Colonic mucosa (tissue), 4 donors: ENCODE data around the gene AFAP1L1. TPM values are rescaled to one million over a fixed set of nuclear protein-coding genes. Genes with fewer than 3 reads are reported as not detected.

Experiments used
- DNase-seq: peaks from one replicate; pipeline ENCODE4 v3.0.0-alpha.2; 2020
- H3K27ac ChIP-seq: fragments of 200-600 bp; one replicate; pipeline ENCODE4 v1.8.0; 2021
- H3K27me3 ChIP-seq: fragments of 200-600 bp; one replicate; pipeline ENCODE4 v1.8.0; 2021
- H3K36me3 ChIP-seq: fragments of 200-600 bp; one replicate; pipeline ENCODE4 v1.8.0; 2021
- H3K4me1 ChIP-seq: fragments of 200-600 bp; one replicate; pipeline ENCODE4 v1.8.0; 2021; ENCODE audit warnings: mild to moderate bottlenecking
- H3K4me3 ChIP-seq: fragments of 200-600 bp; one replicate; pipeline ENCODE4 v1.8.0; 2021
- H3K9ac ChIP-seq, 2 donors: one replicate each; pipeline ENCODE4 v1.7.0; 2013; ENCODE audit warnings: control low read depth in 2 of 2, low read depth in 2 of 2, low read length in 2 of 2
- H3K9me3 ChIP-seq: fragments of 200-600 bp; one replicate; pipeline ENCODE4 v1.8.0; 2021
- CTCF ChIP-seq: fragments of 200-600 bp; IDR thresholded peaks from one replicate; pipeline ENCODE4 v1.8.0; 2022; ENCODE audit warnings: antibody characterized with exemption, mild to moderate bottlenecking
- intact Hi-C: fragments of 100-400 bp; cut with DNase I; formaldehyde crosslinking; loops from one replicate; pipeline ENCODE4 v1.14.1; 2022
- total RNA-seq, 2 donors: library from RNA; stranded (reverse); fragmentation: NEBNext Ultra II Directional in 1 of 2; extraction: Animal tissue kit (Norgen Biotek cat#: 25700) in 1 of 2; gene quantifications; one replicate each; pipeline ENCODE4 v1.2.1, GENCODE V29; 2021
- donor health status: healthy.
- donor health status: DM: no; HTN: no; CAD: no.
- donor health status: DM: no; HTN: no; CAD: no.

AFAP1L1 gene
- total RNA-seq, 2 donors from 2014 or later, result 1.6 to 4.0 TPM

GRCh38 chr5:149309354-149309753 lies 37.7 kb downstream of the AFAP1L1 start:
- DNase-seq, result no peak
- intact Hi-C loops, result no loop called here
- Histone ChIP-seq H3K4me1 (no peaks in the 10 kb centered on the region), H3K4me3 (no peak overlapping the region), H3K9ac (no peak overlapping the region), H3K9me3 (no peaks in the 10 kb centered on the region), H3K27me3 (no peaks in the 10 kb centered on the region), H3K36me3 (no peaks in the 10 kb centered on the region), H3K27ac (no peak overlapping the region)
- TF ChIP-seq CTCF, result no peak

GRCh38 chr5:149310488-149310887 lies 38.8 kb downstream of the AFAP1L1 start:
- TF ChIP-seq CTCF, result no peak
- no peak overlapping the region for H3K9ac ChIP-seq
- H3K27ac ChIP-seq, result no peak overlapping the region
- H3K36me3 ChIP-seq, result no peaks in the 10 kb centered on the region
- H3K4me1 ChIP-seq, result no peaks in the 10 kb centered on the region
- H3K27me3 ChIP-seq, result no peaks in the 10 kb centered on the region
- no peak overlapping the region for H3K4me3 ChIP-seq
- DNase-seq, result no peak
- no peaks in the 10 kb centered on the region for H3K9me3 ChIP-seq
- intact Hi-C loops, result no loop called here

- intact Hi-C loops, result no loop called here
- Histone ChIP-seq H3K4me3 (no peak overlapping the region), H3K4me1 (no peaks in the 10 kb centered on the region), H3K36me3 (no peaks in the 10 kb centered on the region), H3K9me3 (no peaks in the 10 kb centered on the region), H3K27me3 (no peaks in the 10 kb centered on the region), H3K27ac (no peak overlapping the region), H3K9ac (no peak overlapping the region)
- no peak for DNase-seq
- no peak for TF ChIP-seq CTCF
These were observed 39.4 kb downstream of the AFAP1L1 start for GRCh38 chr5:149310947-149311658.

GRCh38 chr5:149313151-149313841 lies 41.6 kb downstream of the AFAP1L1 start:
- no peak overlapping the region for H3K9ac ChIP-seq
- no peak for DNase-seq
- no peaks in the 10 kb centered on the region for H3K4me1 ChIP-seq
- no peak overlapping the region for H3K27ac ChIP-seq
- no peak overlapping the region for H3K4me3 ChIP-seq
- intact Hi-C loops, result no loop called here
- H3K36me3 ChIP-seq, result no peaks in the 10 kb centered on the region
- H3K9me3 ChIP-seq, result no peaks in the 10 kb centered on the region
- no peak for TF ChIP-seq CTCF
- no peaks in the 10 kb centered on the region for H3K27me3 ChIP-seq

GRCh38 chr5:149314571-149315111 lies 43.0 kb downstream of the AFAP1L1 start:
- no peak for DNase-seq
- H3K9ac ChIP-seq, result no peak overlapping the region
- TF ChIP-seq CTCF, result no peak
- intact Hi-C loops, result loop anchor here (5.0 kb wide), 2 partner anchors 53 to 118 kb away; no protein-coding TSS in a partner anchor
- no peaks in the 10 kb centered on the region for H3K4me1 ChIP-seq
- no peaks in the 10 kb centered on the region for H3K36me3 ChIP-seq
- H3K27ac ChIP-seq, result no peak overlapping the region
- no peaks in the 10 kb centered on the region for H3K27me3 ChIP-seq
- H3K9me3 ChIP-seq, result no peaks in the 10 kb centered on the region
- H3K4me3 ChIP-seq, result no peak overlapping the region
